Measurements from ENCODE around the gene SLC49A3. TPM values are rescaled to one million over a fixed set of nuclear protein-coding genes. Genes with fewer than 3 reads are reported as not detected.

SLC49A3 gene
- total RNA-seq, result 3.4 and 5.3 TPM in 2 replicates

GRCh38 chr4:688854-689681, at the start of gene SLC49A3:
TSS of gene SLC49A3 (minus strand) at chr4:689151. CDS start at chr4:689127, 24 bp downstream.

GRCh38 chr4:705278-706082, 16.5 kb upstream of the SLC49A3 start, which contains the start of gene PCGF3:
TSS of gene PCGF3 (plus strand) at chr4:705832. CDS start at chr4:733681, 27,849 bp downstream.

DNA sequence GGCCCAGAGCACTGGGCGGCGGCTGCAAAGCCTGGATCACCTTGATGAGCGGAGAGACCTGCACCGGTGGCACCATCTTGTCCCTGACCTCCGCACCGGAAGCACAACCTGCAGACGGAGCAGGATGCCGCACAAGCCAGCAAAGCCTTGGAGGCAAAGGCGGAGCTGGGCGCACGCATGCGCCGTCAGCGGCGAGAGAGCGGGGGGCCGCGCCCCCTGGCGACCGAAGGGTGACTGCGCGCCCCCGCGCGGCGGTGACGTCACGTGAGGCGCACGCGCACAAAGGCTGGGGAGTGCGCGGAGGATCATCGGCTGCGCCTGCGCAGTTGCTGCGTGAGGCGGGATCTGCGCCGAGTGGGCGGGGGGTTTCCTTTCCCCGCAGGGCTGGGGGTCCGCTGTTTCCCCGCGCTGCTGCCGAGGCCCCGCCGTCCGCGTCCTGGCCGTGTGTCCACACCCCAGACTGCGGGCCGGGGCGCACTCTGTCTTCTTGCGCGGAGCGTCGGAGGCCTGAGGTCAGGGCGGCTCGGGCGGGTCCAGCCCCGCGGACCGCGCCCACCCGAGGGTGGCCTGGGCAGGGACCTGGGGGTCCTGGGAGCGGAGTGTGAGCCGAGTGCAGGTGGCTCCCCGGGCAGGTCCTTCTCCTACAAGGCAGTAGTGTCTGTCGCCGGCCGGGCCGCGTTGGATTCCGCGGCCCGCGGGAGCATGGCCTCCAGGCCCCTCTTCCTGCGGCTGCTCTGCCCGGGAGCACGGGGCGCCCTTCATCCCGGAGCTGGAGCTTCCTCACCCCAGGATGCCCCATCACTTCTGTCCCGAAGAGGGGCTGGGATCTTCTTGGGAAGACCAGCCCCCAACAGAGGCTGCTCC, 14.5 kb downstream of the SLC49A3 start, which contains the start of the genes ATP5ME and MYL5:
ATP5ME (minus strand) TSS at position 105 of the 864 bp plus-strand sequence; CDS start at position 76, 29 bp downstream.
MYL5 (plus strand) TSS at position 371 of the 864 bp plus-strand sequence. CDS start 3,485 bp downstream, outside the sequence.

Other genes with a start within 250 kb of the SLC49A3 start
- gene ZNF721, start 190.0 kb downstream of the SLC49A3 start, total RNA-seq, result 20.7 and 24.4 TPM in 2 replicates
- 48.5 and 62.1 TPM in 2 replicates for gene PIGG, start 189.9 kb downstream of the SLC49A3 start, total RNA-seq
- gene TMEM271, start 112.9 kb downstream of the SLC49A3 start, total RNA-seq, result not detected in 2 replicates
- 0.39 and 0.79 TPM in 2 replicates for gene PDE6B, start 63.6 kb downstream of the SLC49A3 start, total RNA-seq
- gene ATP5ME, start 14.9 kb downstream of the SLC49A3 start, total RNA-seq, result 117 and 120 TPM in 2 replicates
- gene MYL5, start 14.6 kb downstream of the SLC49A3 start, total RNA-seq, result 13.8 and 17.1 TPM in 2 replicates
- 42.3 and 62.2 TPM in 2 replicates for gene PCGF3, start 16.7 kb upstream of the SLC49A3 start, total RNA-seq
- not detected in 2 replicates for gene CPLX1, start 137.0 kb upstream of the SLC49A3 start, total RNA-seq
- gene GAK, start 243.2 kb upstream of the SLC49A3 start, total RNA-seq, result 60.1 and 76.6 TPM in 2 replicates
- gene TMEM175, start 243.3 kb upstream of the SLC49A3 start, total RNA-seq, result 23.7 and 26.1 TPM in 2 replicates

Data from smooth muscle cell of the pulmonary artery (primary cell).